Measurements from ENCODE around the gene ELFN2.

The ELFN2 gene

GRCh38 chr22:37451218-37451617 lies 23.9 kb upstream of the ELFN2 start:
- no peak for TF ChIP-seq SP1 (IDR thresholded peaks at IDR 0.05)
- ChIA-PET POLR2A (no interaction called here), CTCF (no interaction called here)
- DNase-seq (ENCODE audit: extremely low spot score): no peak

DNA sequence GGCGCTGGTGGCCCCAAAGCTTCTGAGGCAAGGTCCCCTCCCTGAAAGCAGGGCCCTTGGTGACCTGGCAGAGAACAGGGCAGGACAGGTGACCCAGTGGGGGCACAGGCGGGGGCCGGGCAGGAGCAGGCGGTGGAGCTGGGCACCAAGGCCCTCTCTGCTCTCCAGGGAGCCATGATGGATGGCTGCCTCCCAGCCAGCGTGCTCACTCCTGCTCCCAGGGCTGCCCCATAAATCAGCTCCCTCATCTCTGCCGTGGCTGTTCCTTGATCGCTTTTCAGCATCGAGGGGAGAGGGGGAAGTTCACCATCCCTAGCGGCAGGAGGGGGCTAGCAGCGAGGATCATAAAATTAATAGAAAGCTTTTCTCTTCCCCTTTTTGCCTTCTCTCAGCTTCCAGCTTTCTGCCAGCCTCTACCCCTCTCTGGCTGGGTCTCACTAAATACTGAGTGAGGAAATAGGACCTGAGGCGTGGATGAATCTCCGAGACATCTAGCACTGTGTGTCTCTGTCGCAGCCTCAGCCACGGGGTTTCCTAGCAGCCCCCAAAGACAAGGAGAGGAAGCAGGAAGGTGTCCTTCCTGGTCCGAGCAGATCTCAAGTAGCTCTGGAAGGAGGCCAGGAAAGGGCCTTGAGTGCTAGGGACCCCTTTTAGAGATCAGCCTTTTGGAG lies 22.2 kb upstream of the ELFN2 start:
- POLR2A ChIA-PET: interaction anchor here (0.6 kb wide), 1 partner anchor 250 kb away, joined by 3 read pairs; no protein-coding TSS in a partner anchor
- TF ChIP-seq TARDBP (IDR thresholded peaks at IDR 0.05): no peak
- TF ChIP-seq, protein P1, sequence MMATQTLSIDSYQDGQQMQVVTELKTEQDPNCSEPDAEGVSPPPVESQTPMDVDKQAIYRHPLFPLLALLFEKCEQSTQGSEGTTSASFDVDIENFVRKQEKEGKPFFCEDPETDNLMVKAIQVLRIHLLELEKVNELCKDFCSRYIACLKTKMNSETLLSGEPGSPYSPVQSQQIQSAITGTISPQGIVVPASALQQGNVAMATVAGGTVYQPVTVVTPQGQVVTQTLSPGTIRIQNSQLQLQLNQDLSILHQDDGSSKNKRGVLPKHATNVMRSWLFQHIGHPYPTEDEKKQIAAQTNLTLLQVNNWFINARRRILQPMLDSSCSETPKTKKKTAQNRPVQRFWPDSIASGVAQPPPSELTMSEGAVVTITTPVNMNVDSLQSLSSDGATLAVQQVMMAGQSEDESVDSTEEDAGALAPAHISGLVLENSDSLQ (IDR thresholded peaks at IDR 0.05): peak; percentile 31; the same call in 1 of the 2 replicates
- no peak for TF ChIP-seq CTBP1 (IDR thresholded peaks at IDR 0.05; ENCODE audit: borderline replicate concordance)
- no peak for TF ChIP-seq FOXA1 (IDR thresholded peaks at IDR 0.05)
- CTCF ChIA-PET: interaction anchor here (0.8 to 1.6 kb wide), 5 partner anchors 9 to 134 kb away, joined by 3 to 6 read pairs (median 5); no protein-coding TSS in a partner anchor
- DNase-seq (ENCODE audit: extremely low spot score): no peak

GRCh38 chr22:37448516-37449127 lies 21.3 kb upstream of the ELFN2 start:
- TF ChIP-seq BHLHE40 (IDR thresholded peaks at IDR 0.05; ENCODE audit: borderline replicate concordance) (no peak), FOXA1 (IDR thresholded peaks at IDR 0.05) (no peak), ZNF384 (IDR thresholded peaks at IDR 0.05) (no peak), SP1 (IDR thresholded peaks at IDR 0.05) (no peak), ELF4 (IDR thresholded peaks at IDR 0.05) (no peak), NFRKB (IDR thresholded peaks at IDR 0.05) (no peak), ARNT (IDR thresholded peaks at IDR 0.05) (no peak), CTBP1 (IDR thresholded peaks at IDR 0.05; ENCODE audit: borderline replicate concordance) (no peak), L3MBTL2 (conservative IDR thresholded peaks at IDR 0.05) (no peak), FOXK2 (IDR thresholded peaks at IDR 0.05) (no peak)
- TF ChIP-seq, protein P1 (IDR thresholded peaks at IDR 0.05): no peak
- no peak for DNase-seq (ENCODE audit: extremely low spot score)
- ChIA-PET POLR2A (interaction anchor here (0.6 to 0.8 kb wide), 2 partner anchors 144 to 249 kb away, joined by 3 read pairs; no protein-coding TSS in a partner anchor), CTCF (interaction anchor here (0.8 to 1.4 kb wide), 3 partner anchors 10 to 132 kb away, joined by 4 to 6 read pairs (median 5); no protein-coding TSS in a partner anchor)

DNA sequence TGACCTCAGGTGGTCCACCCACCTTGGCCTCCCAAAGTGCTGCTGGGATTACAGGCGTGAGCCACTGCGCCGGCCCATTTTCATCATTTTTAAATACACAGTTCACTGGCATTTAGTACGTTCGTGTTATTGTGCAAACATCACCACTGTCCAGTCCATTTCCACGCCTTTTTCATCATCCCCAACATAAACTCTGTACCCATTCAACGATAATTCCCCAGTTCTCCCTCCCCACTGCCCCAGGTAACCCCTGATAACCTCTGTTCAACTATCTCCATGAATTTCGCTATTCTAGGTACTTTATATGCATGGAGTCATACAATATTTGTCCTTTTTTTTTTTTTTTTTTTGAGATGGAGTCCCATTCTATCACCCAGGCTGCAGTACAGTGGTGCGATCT lies 18.2 kb upstream of the ELFN2 start:
- ChIA-PET CTCF (interaction anchor here (1.2 kb wide), 1 partner anchor 16 kb away, joined by 3 read pairs; no protein-coding TSS in a partner anchor), POLR2A (no interaction called here)
- TF ChIP-seq, protein P1 (IDR thresholded peaks at IDR 0.05): no peak
- TF ChIP-seq SP1 (IDR thresholded peaks at IDR 0.05): no peak
- TF ChIP-seq TARDBP (IDR thresholded peaks at IDR 0.05): no peak
- TF ChIP-seq ARNT (IDR thresholded peaks at IDR 0.05): no peak
- TF ChIP-seq L3MBTL2 (conservative IDR thresholded peaks at IDR 0.05): no peak
- TF ChIP-seq NFRKB (IDR thresholded peaks at IDR 0.05): no peak
- no peak for TF ChIP-seq LEF1 (IDR thresholded peaks at IDR 0.05; ENCODE audit: borderline replicate concordance)
- no peak for TF ChIP-seq HDGF (IDR thresholded peaks at IDR 0.05; ENCODE audit: borderline replicate concordance)
- no peak for TF ChIP-seq ELF4 (IDR thresholded peaks at IDR 0.05)
- TF ChIP-seq FOXM1 (IDR thresholded peaks at IDR 0.05; ENCODE audit: borderline replicate concordance): no peak
- TF ChIP-seq CTBP1 (IDR thresholded peaks at IDR 0.05; ENCODE audit: borderline replicate concordance): no peak
- TF ChIP-seq FOXA1 (IDR thresholded peaks at IDR 0.05): no peak
- DNase-seq (ENCODE audit: extremely low spot score): no peak

DNA sequence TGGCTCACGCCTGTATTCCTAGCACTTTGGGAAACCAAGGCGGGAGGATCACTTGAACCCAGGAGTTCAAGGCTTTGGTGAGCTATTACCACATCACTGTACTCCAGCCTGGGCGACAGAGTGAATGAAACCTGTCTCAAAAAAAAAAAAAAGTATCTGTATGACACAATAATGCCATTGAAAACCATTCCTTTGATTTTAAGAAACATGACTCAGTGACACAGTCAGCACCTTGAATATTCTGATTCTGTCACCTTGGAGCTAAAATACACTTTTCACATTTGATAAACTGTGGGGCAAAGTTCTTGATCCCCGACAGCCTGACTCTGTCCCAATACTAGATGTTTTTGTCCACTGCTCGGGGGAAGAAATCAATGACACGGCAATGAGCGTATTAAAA lies 16.7 kb upstream of the ELFN2 start:
- no peak for TF ChIP-seq FOXM1 (IDR thresholded peaks at IDR 0.05; ENCODE audit: borderline replicate concordance)
- TF ChIP-seq, protein P1 (IDR thresholded peaks at IDR 0.05): no peak
- no peak for TF ChIP-seq ZNF384 (IDR thresholded peaks at IDR 0.05)
- no peak for TF ChIP-seq ARNT (IDR thresholded peaks at IDR 0.05)
- no peak for TF ChIP-seq HDGF (IDR thresholded peaks at IDR 0.05; ENCODE audit: borderline replicate concordance)
- no peak for TF ChIP-seq LEF1 (IDR thresholded peaks at IDR 0.05; ENCODE audit: borderline replicate concordance)
- TF ChIP-seq L3MBTL2 (conservative IDR thresholded peaks at IDR 0.05): no peak
- POLR2A ChIA-PET: no interaction called here
- no peak for DNase-seq (ENCODE audit: extremely low spot score)
- CTCF ChIA-PET: no interaction called here

DNA sequence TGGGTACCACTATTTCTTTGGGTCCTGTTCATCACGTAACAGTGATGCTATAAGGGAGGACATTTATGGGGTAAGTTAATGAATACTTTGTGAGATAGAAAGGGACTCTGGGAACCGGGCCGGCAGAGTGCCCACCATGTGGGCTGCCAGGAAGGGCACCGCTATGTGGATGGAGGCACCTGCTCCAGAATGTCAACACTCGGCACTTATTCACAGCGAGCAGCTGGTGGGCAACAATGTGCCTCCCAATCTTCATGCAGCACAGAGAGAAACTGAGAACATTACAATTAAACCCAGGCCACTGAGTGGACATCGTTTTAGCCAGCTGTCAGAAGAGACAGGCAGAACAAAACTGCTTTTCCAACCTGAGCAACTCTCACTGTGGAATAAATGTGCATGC lies 15.8 kb upstream of the ELFN2 start:
- DNase-seq (ENCODE audit: extremely low spot score): no peak
- TF ChIP-seq ELF4 (IDR thresholded peaks at IDR 0.05): no peak
- ChIA-PET POLR2A (no interaction called here), CTCF (no interaction called here)
